Right kidney (tissue), 1 donor: Measurements from ENCODE around the gene MRNIP.
"Not testable (repeated sequence)": the region's sequence is repeated elsewhere in the genome, so short reads cannot be mapped to it uniquely, and the experiment has no call there.

Source experiments
- DNase-seq: peaks from one replicate; pipeline ENCODE4 v3.0.0-alpha.2; 2016

MRNIP gene

DNA sequence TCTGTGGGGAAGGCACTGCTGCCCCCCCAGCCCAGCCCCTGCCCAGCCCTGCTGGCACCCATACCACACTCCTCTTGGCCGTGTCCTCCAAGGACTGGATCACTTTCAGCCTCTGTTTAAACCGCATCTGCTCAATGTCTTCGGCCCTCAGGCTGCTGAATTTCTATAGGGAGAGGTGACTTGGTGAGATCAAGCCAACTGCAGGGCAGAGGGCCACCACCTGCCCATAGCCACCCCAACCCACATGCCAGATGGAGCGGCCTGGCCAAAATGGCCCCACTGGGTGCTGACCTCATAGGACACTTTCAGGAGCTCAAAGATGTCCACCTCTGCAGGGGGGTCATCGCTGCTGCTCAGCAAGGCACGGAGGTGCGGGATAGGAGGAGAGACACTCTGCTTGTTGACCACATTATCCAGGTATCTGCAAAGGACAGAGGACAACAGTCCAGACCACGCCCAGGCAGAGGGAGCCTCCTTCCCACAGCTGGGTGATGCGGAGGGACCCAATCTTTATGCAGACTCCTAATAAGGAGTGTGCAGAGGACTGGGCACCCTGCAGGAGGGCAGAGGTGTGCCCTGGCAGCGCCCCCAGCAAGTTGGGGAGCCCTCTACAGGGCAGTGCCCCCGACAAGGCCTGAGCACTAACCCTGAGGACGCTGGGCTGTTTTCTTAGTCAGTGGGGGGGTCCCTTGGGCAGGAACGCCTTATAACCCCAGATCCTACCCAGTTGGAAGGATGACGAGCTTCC, 14.4 kb upstream of the MRNIP start:
- DNase-seq: no peak

DNA sequence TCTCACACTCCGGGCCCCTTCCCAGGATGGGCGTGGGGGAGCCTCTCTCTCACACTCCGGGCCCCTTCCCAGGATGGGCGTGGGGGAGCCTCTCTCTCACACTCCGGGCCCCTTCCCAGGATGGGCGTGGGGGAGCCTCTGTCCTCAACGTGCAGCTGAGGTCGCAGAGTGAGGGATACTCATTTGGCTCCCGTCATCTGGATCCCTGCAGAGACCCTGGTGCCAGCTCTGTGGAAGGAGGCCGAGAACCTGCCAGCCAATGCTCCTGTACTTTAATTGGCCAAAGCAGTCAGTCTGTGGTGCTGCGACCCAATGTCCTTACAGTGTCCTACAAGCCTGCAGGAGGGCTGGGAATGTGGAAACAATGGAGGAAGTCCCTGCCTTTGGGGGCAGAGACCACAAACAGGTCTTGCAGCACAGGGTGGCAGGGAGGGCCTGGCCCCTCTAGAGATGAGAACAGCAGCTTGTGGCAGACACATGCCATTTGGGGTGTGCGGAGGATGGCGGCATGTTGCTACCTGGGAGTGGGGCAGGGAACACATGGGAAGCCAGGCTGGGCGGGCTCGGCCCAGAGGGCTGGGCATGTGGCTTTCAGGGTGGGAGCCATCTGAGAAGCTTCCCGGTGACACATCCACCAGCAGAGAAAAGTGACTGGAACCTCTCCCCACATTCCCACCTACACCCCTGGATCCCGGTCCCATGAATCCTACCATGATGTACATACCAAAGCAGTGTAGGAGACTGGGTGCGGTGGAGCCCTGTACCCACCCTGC, 13.6 kb upstream of the MRNIP start:
- no peak for DNase-seq

DNA sequence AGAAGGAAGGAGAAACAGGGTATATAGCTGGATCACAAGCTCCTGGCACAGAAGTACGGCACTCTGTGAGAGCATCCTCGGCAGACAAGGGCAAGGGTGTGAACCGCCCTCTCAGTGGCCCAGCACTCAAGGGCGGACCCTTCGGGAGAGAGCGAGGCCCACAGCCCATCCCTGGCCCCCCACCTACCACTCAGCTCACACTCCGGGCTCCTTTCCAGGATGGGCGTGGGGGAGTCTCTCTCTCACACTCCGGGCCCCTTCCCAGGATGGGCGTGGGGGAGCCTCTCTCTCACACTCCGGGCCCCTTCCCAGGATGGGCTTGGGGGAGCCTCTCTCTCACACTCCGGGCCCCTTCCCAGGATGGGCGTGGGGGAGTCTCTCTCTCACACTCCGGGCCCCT, 12.9 kb upstream of the MRNIP start:
- not testable (repeated sequence) for DNase-seq

DNA sequence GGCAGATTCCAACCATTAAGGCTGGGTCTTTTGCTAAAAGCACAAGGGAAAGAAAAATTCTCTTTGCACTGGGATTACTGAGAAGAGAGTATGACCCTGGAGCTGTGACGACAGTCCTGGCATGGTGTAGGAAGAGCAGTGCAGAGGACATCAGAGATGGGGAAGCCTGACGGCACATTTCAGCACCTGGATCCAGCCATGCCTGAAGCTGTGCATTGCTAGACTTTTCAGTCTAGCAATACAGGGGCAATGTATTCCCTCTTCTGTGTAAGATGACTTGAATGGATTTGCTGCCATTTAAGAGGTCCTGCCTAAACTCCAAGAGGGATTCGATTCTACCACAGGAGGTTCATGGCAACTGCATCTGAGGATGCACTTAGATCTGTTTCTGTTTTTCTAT, 12.3 kb upstream of the MRNIP start:
- no peak for DNase-seq

DNA sequence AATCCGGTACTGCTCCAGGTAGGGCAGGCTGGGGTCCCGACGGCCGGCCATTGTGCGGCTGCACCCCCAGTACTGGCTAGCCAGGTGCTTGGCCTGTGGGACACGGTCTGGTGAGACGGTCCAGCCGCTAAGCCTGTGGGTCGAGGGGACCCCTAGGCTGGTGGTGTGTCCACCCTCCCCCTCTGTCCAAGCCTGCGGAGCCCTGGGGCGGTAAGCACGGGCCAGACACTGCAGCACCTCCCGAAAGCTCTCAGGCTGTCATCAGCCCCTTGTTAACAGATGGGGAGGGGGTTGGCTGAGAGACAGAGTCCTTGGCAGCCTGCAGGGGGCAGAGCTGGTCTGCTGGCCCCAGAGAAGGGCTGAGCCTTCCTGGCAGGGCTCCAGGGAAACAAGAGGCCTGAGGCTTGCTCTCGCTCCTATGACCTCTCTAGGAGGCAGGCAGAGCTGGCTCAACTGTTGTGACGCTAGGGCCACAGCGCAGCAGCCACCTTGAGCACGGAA, 11.8 kb upstream of the MRNIP start:
- no peak for DNase-seq

DNA sequence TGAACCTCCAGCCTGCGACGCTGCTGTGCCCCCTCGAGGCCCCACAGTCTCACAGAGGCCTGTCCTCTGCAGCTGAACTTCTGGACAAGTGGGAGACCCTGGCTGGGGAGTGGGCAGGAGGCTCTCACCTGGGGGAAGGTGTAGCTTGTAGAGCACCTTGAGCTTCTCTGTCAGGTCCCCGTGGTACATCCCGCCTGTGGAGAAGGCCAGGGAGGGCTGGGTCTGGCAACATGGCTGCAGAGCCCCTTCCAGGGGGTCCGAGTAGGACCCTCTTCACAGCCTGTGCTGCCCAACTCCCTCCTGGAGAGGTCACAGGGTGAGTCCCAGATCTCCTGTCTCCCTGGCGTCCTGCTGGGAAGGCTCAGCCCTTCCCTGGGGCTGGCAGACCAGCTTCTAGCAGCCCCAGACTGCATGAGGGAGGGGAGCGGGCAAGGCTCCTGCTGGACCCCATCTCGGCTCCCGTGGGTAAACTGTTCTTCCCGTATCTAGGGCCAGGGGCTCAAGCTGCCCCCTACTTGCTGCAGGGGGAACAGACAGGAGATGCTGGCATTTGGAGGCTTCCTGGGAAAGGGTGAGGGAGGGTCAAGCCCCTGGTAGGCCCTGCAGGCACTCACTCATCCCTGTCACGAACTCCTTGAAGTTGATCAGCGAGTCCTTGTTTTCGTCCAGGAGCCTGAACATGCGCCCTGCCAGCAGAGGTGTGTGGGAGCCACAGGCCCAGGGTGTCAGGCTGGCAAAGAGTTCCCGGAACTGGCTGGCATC, 11.2 kb upstream of the MRNIP start:
- no peak for DNase-seq

DNA sequence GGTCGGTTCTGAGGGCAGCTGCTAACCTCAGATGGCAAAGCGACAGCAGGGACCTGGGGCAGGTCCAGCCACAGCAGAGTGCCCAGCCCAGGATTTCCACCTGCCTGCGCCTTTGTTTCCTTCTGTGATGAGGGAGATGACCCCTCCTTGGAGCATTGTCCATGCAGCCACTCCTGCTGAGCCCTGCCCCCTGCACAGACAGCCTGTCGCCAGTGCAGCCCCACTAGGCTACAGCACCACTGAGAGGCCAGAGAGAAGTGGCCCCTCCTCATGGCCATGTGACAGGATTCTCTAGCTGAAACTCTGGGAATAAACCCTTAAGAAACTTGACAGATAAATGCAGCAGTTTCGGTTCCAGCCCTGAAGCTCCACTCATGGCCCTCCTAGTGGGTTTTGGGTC, 10.5 kb upstream of the MRNIP start:
- no peak for DNase-seq

DNA sequence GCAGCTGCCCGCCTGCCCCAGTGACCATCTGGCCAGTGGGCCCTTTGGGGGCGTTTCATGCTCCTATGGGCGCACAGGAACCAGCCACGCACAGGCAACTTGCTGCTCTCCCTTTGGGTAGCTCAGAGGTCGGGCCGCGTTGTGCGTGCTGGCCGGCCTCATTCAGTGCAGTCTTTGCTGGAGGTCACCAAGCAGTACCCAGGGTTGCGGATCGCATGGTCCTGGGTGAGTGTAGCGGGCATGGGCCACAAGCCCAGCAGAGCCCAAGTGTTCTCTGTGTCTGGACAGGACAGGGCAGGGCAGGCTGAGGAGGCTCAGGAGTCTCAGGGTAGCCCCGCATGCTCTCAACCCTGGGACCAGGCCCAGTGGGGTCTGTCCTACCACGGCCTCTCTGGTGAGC, 9.9 kb upstream of the MRNIP start:
- no peak for DNase-seq

DNA sequence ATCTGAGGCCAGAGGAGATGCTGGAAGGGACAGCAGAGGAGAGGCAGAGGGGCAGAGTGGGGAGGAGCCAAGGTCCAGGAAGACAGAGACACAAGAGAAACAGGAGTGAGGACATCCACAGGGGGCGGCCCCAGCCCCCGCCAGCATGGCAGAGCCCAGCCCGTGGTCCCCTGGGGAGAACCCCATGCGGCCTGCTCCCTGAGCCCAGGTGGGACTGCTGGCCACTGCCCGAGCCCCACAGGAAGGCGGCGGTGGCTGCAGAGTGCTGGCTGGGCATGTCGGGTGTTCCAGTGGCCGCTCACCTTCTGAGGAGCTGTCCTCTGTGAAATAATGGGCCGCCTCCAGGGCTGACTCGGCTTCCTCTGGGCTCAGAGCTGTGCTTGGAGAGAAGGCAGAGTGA, 8.9 kb upstream of the MRNIP start:
- no peak for DNase-seq

DNA sequence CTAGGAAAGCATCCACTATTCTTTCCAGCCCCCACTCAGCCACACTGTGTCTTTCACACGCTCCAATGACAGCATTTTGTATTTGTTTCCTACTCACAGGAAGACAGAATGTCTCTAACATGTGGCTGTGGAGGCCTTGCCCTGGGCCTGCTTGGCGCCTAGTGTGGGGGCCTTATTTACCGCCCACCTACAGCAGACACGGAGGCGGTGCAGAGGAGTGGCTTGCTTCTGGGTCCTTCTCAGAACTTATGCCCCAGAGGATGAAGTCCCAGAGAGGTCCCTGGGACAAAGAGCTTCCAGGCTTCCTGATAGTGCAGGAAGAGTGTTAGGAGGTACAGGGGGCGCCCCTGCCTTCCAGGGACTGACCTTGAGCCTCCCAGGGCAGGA, 8.5 kb upstream of the MRNIP start:
- DNase-seq: no peak

DNA sequence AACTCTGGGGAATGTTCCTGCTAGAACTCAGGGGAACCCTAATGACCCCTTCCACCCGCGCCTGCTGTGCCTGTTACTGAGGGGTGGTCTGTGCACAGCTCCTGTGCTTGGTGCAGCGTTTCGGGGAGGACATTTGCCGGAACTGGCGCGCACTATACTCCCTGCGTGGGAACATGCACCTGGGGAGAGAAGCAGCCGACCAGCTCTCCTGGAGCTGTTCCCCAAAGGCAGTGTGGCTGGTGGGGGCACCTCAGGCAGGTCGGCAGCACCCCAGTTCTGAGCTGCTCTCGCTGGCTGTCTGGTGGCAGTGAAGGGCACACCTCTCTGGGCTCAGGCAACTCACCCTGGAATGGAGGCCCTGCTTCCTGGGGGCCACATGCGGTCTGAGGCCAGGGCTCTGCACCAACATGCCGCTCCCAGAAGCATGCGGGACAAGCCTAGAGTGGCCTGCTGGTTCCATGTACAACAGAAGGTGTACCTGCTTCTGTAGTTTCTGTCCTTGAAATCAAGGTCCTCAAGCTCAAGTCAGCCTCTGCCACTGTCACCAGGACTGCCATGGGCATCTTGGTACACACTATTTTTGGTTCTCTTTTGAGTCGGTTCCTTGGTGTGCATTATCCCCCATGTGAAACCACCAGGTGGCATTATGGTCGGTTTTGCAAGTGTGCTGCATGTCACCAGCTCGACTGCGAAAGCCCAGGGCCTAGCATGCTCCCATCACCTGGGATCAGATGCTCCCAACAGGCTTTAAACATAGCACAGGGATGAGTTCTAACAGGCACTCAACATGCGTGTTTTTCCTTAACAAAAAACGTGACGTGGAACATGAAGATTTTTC, 7.8 kb upstream of the MRNIP start:
- DNase-seq: no peak

DNA sequence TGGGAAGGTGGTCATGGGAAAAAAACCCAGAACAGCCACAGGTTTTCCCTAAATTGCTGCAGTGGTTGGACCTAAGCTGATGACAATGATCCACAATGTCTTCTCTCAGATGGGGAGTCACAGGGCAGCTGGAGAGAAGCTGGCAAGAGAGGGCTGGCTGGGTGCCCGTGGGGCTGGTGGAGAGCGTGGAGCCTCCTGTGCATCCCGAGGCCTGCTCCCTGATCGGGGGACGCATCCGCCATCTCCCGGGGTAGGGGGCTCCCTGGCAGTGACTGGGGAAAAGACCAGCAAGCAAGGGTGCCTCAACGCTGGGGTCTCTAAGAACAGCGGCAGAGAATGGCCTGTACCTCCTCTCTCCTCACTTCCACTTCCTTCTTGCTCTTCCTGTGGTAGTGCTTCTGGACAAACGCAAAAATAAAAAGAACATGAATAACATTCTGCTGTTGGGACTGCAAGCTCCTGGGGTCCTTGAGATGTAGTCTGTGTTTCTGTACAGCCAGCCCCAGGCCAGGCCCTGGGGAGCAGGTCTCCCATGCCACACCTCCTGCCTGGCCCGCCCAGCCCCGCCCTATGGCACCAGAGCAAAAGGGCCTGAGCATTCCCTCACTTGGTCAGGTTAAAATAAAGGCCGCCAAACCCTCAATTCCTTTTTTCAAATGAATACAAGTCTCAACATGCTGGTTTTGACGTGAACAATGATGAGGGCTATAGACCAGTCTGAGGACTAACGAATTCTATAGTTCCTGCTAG, 7.0 kb upstream of the MRNIP start:
- no peak for DNase-seq

DNA sequence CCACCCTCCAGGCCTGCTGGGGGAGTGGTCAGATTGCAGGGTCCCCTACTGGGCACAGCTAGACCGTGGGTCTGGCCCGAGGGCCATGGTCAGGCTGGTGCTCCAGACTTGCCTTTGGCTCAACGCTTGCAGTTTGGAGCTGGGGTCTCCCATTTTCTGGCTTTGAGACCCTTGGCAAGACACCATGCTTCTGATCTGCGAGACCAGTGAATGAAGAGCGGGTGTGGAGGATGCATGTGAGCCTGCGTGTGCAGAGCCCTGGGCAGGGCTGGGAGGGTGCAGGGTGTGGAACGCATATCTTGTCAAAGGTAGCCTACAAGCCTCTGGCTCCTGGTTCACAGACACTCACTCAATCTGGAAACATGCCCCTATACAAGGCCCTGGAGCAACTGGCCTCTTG, 6.1 kb upstream of the MRNIP start:
- DNase-seq: no peak

DNA sequence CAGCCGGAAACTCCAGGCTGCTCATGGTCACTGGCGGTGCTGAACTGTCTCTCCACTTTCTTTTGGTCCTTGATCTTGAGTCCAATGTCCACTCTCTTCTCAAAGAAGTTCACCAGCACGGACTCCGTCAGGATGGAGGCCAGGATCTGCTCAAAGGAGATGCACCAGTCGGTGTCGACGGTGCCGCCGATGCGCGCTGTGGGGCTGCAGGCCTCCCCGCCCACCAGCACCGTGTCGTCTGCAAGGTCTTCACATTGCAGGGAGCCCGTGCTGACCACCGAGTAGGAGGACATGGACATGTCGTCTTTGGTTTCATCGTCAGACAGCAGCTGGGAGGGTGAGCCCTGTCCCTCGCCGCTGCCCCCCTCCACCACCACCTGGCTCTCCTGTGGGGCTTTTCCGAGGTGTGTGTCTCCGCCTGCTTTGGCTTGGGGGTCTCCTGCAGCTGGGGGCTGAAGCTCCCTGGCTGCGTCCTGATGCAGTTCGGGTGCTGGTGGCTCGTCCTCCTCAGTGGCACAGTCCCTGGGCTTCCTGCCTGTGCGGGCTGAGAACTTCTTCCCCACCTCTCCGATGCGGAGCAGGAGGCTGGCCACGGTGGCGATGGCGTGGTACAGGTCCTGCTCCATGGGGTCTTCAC, 5.0 kb upstream of the MRNIP start:
- DNase-seq: no peak

DNA sequence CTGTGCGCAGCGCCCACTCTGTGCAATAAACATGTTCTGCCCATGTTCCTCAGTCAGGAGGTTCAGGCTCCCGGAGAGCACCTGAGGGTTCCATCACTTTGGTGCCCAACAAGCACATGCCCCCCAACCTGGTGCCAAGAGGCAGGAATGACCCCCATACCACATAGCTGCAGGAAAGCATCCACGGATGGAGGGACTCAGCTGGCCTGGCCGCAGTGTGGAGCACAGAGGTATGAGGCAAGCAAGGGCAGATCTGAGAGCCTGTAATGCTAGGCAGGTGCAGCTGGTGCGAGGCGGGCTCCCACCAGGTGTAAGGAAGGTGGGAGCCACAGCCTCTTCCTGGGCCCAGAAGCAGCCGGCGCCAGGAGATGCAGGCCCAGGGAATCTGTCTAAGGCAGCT, 4.3 kb upstream of the MRNIP start:
- no peak for DNase-seq

DNA sequence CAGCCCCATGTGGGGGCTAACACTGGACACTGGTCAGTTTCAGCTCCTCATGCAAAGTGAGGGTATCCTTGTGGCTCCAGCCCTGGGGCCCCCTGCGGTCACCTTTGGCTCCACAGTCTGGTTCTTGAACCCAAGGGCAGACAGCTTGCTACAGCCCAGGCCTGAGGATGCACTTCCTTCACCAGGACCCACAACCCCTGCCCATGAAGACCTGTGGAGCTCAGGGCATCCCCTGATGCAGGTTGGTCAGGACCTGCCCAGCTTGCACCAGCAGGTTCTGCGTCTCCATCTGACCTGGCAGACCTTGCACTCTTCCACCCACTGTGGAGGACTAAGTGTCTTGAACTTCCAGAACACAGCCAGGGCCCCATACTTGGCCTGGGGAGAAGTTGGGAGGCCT, 3.7 kb upstream of the MRNIP start:
- DNase-seq: no peak

DNA sequence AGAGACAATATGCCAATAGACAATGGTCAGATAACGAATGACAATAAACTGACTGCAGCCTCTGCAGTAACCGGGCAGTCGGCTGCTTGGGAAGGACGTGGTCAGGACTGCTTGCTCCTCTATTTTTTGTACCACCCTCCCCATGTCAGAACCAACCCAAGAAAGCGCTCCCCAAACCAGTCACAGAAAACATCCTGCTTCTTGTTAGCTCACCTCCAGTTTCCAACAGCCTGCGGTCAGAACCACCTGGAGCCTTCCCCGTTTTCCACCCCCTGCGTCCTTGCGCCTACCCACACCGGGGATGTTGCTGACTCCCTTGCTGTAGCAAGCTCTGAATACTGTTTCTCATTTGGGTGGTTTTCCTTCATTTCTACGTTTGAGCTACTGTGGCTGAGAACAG, 1.7 kb upstream of the MRNIP start:
- no peak for DNase-seq

DNA sequence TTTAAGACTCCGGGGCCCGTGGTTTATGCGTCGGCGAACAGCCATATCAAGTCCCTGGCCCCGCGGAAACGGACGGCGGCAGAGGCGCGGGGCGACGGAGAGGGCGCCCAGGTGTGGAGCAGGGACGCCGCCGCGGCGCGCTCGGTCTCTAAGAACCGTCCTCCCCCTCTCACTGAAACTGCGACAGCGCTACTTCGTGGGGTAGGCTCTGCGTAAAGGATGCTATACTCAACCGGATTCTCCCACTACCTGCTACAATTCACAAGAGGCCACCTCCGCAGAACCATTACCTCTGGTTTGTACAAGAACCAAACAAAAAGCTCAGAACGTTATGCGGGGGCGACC, 404 bp downstream of the MRNIP start:
- no peak for DNase-seq

DNA sequence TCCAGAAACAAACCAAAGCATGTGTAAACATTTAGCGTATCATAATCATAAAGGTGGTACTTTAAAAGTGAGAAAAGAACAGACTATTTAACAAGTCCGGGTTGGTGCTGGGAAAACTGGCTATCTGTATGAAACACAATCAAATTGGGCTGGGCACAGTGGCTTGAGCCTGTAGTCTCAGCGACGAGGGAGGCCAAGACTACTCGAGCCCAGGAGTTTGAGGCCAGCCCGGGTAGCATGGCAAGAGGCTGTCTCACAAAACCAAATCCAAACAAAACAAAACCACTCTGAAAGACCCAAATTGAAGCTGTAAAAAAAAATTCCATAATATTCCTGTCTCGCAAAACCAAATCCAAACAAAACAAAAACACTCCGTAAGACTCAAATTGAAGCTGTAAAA, 4.3 kb downstream of the MRNIP start:
- no peak for DNase-seq

DNA sequence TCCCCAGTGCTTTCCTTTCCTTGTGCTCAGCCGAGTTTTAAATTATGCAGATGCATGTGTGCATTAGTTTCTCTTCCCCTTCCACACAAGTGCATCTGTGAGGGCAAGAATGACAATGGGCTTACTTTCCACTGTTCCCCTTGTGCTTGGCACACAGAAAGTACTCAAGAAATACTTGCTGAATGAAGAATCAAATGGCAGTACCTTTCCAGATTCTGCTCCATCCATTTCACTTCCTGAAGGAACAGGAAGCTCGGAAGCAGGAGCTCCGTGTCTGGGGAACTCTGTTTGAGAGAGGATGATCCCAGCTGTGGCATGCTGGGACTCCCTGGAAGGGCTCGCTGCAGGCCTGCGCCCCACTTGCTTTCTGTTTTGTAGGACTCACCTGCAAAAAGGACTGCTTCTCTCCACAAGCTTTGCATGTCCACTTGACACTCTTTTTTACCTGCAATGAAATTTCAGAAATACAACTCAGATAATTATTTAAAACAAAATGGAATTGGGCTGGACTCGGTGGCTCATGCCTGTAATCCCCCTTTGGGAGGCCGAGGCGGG, 5.5 kb downstream of the MRNIP start:
- DNase-seq: no peak

DNA sequence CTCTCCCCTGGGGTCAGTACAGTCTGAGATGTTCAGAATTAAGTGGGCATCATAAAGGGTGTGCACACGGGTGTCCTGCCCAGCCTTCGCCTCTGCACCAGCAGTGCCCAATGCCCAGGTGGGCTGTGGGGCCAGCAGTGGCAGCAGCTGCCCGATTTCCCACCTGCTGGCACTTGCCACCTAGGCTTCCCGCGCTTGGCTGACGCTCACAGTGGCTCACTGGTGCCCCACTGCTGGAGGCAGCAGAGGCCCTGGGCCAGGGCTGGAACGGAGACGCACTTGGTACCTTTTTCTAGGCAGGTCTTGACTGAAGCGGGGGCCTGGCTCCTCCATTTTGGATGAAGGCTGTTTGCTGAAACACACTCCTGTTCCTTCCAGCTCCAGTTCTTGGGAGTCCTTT, 17.0 kb downstream of the MRNIP start:
- no peak for DNase-seq
